ENCODE data around the gene SYNE2.

The SYNE2 gene

GRCh38 chr14:63875311-63875710 is 22.5 kb downstream of the SYNE2 start:
- no peak for DNase-seq (ENCODE audit: low read depth)

GRCh38 chr14:63877550-63877939 is 24.7 kb downstream of the SYNE2 start:
- no peak for DNase-seq (ENCODE audit: low read depth)

- DNase-seq (ENCODE audit: low read depth), result no peak
Measured at GRCh38 chr14:63878052-63878451, 25.2 kb downstream of the SYNE2 start.

GRCh38 chr14:63878792-63879191 is 26.0 kb downstream of the SYNE2 start:
- DNase-seq (ENCODE audit: low read depth), result no peak

GRCh38 chr14:63881926-63882325 is 29.1 kb downstream of the SYNE2 start:
- DNase-seq (ENCODE audit: low read depth), result no peak

GRCh38 chr14:63887899-63888298 is 35.1 kb downstream of the SYNE2 start:
- no peak for DNase-seq (ENCODE audit: low read depth)

- no peak for DNase-seq (ENCODE audit: low read depth)
Measured at GRCh38 chr14:63890553-63890952, 37.7 kb downstream of the SYNE2 start.

- no peak for DNase-seq (ENCODE audit: low read depth)
Measured at GRCh38 chr14:63891148-63891975, 38.6 kb downstream of the SYNE2 start.

- no peak for DNase-seq (ENCODE audit: low read depth)
Measured at GRCh38 chr14:63892265-63892664, 39.5 kb downstream of the SYNE2 start.

GRCh38 chr14:63893701-63894458 is 41.1 kb downstream of the SYNE2 start:
- DNase-seq (ENCODE audit: low read depth), result no peak

- DNase-seq (ENCODE audit: low read depth), result no peak
Measured at GRCh38 chr14:63895510-63895909, 42.7 kb downstream of the SYNE2 start.

GRCh38 chr14:63896278-63896720 is 43.5 kb downstream of the SYNE2 start:
- no peak for DNase-seq (ENCODE audit: low read depth)

- no peak for DNase-seq (ENCODE audit: low read depth)
Measured at GRCh38 chr14:63897721-63898163, 44.9 kb downstream of the SYNE2 start.

GRCh38 chr14:63899953-63900352 is 47.1 kb downstream of the SYNE2 start:
- no peak for DNase-seq (ENCODE audit: low read depth)

- no peak for DNase-seq (ENCODE audit: low read depth)
Measured at GRCh38 chr14:63901434-63902085, 48.8 kb downstream of the SYNE2 start.

GRCh38 chr14:63902375-63902976 is 49.7 kb downstream of the SYNE2 start:
- DNase-seq (ENCODE audit: low read depth), result no peak

GRCh38 chr14:63904724-63905123 is 51.9 kb downstream of the SYNE2 start:
- DNase-seq (ENCODE audit: low read depth), result no peak

- DNase-seq (ENCODE audit: low read depth), result no peak
Measured at GRCh38 chr14:63905370-63905769, 52.6 kb downstream of the SYNE2 start.

- DNase-seq (ENCODE audit: low read depth), result no peak
Measured at GRCh38 chr14:63908667-63909264, 56.0 kb downstream of the SYNE2 start.

GRCh38 chr14:63909984-63910383 is 57.2 kb downstream of the SYNE2 start:
- DNase-seq (ENCODE audit: low read depth), result no peak

- DNase-seq (ENCODE audit: low read depth), result no peak
Measured at GRCh38 chr14:63910583-63911363, 58.0 kb downstream of the SYNE2 start.
